ENCODE results near the gene USP22. TPM values are rescaled to one million over a fixed set of nuclear protein-coding genes. Genes with fewer than 3 reads are reported as not detected.

USP22 gene
- total and polyA plus RNA-seq, 10 of the 15 experiments (the other 5 are each of a cell fraction or from before 2014, with no cell fraction given) = 10.8 to 218 (median 98.8) TPM

DNA sequence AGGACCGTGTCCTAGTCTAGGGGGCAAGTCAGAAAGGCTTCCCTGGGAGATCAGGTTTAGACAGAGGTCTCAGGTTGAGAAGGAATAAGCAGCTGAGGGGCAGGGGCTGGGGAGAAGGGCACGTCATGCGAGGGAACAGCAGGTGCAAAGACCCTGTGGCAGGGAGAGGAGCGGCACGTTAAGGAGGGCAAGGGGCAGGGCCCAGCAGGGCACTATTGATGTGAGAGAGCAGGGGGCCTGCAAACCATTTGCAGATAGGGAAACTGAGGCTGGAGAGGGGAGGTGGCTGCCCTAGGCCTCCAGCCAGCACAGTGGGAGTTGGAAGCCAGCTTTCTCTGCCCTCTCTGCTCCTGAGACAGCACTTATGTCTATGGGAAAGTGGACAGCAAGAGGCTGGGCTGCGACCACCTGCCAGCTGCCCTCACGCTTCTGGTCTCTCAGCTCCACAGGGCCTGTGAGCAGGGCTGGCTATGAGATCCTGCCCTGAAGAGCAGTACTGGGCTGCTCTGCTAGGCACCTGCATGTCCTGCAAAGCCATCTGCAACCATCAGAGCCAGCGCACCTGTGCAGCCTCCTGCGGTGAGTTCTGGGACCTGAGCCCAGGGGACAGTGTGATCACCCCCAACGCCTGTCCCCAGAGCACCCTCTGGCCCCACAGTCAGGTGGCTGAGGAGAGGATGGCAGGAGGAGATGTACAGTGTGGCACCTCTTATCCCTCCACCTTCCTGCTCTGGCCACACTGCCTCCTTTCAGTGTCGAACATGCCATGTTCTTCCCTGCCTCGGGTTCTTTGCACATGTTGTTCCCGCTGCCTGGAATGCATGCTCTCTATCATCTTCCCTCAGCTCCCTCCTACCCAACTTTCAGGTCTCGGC lies 61.5 kb downstream of the USP22 start:
- 49% methylated on average over 14 of the region's 14 CpGs for WGBS (ENCODE audit: insufficient coverage, insufficient replicate concordance, low lambda C conversion rate, missing lambda C conversion rate)
- ChIA-PET SMC1A (ENCODE audit: uncharacterized antibody, unreplicated experiment) (no interaction called here), CTCF (no interaction called here), POLR2A (no interaction called here), RAD21 (ENCODE audit: unreplicated experiment) (no interaction called here)
- Histone ChIP-seq H4K20me1 (ENCODE audit: control insufficient read depth, insufficient read depth) (no peaks in the 10 kb centered on the region), H2AFZ (ENCODE audit: control insufficient read depth, low read depth, low read length) (no peak overlapping the region), H3K4me2 (ENCODE audit: control insufficient read depth, insufficient read depth) (no peak overlapping the region), H3K9ac (ENCODE audit: control insufficient read depth, insufficient read depth, low read length) (no peak overlapping the region), H3K27me3 (replicated peaks in 1 of 2; ENCODE audit: control insufficient read depth in 2 of 2, insufficient read depth in 2 of 2, low read length in 1 of 2) (no peaks in the 10 kb centered on the region; a peak in 2 of 4 replicates), H3K27ac (ENCODE audit: control insufficient read depth, insufficient read depth) (no peak overlapping the region), H3K36me3 (ENCODE audit: control insufficient read depth in 2 of 2, insufficient read depth in 2 of 2, low read length in 1 of 2) (no peaks in the 10 kb centered on the region), H3K9me3 (replicated peaks; ENCODE audit: control insufficient read depth, insufficient read depth, low read length) (no peaks in the 10 kb centered on the region), H3K79me2 (ENCODE audit: control insufficient read depth, insufficient read depth, low read length) (no peaks in the 10 kb centered on the region), H3K4me3 (no peak overlapping the region), H3K4me1 (ENCODE audit: control insufficient read depth, insufficient read depth, low read length) (no peaks in the 10 kb centered on the region)
- intact Hi-C loops (cut with micrococcal nuclease; ENCODE audit: unreplicated experiment) (no loop called here), in situ Hi-C loops (cut with MboI) (no loop called here)
- ATAC-seq (no peak), FAIRE-seq (no peak), DNase-seq (ENCODE audit: low read depth, low spot score) (no peak)
- BruUV-seq (replicated peaks) = no TSS peak
- TF ChIP-seq ETV6 (conservative IDR thresholded peaks at IDR 0.05 in 1 of 2, IDR thresholded peaks at IDR 0.05 in 1 of 2; ENCODE audit: borderline replicate concordance in 1 of 2, low read depth in 1 of 2) (no peak), FOXM1 (IDR thresholded peaks at IDR 0.05; ENCODE audit: low read depth, low read length) (no peak), HDAC6 (IDR thresholded peaks at IDR 0.05; ENCODE audit: unreplicated experiment) (no peak), PAX5 (IDR thresholded peaks at IDR 0.05; ENCODE audit: borderline replicate concordance, low read depth, low read length) (no peak), FOXK2 (IDR thresholded peaks at IDR 0.05) (no peak), JUNB (IDR thresholded peaks at IDR 0.05) (no peak), RCOR1 (conservative IDR thresholded peaks at IDR 0.05; ENCODE audit: low read depth, low read length) (no peak)

DNA sequence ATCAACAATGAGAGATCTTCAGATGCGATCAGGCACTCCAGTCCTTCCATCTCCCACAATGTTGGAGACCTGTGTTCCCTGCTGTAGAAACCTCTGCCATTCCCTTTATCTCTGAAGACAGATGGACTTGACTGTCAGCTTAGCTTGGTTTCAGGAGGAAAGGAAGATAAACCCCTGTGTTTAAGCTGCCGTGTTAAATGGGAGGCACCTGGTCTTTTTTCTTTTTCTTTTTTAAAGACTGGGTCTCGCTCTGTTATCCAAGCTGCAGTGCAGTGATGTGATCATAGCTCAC lies 63.1 kb downstream of the USP22 start:
- DNase-seq (ENCODE audit: low read depth, low spot score) = no peak
- Histone ChIP-seq H3K9ac (ENCODE audit: control insufficient read depth, insufficient read depth, low read length) (no peak overlapping the region), H3K4me1 (ENCODE audit: control insufficient read depth, insufficient read depth, low read length) (no peaks in the 10 kb centered on the region), H3K27ac (ENCODE audit: control insufficient read depth, insufficient read depth) (no peak overlapping the region), H3K4me2 (ENCODE audit: control insufficient read depth, insufficient read depth) (no peak overlapping the region), H3K36me3 (ENCODE audit: control insufficient read depth in 2 of 2, insufficient read depth in 2 of 2, low read length in 1 of 2) (no peaks in the 10 kb centered on the region), H3K27me3 (replicated peaks in 1 of 2; ENCODE audit: control insufficient read depth in 2 of 2, insufficient read depth in 2 of 2, low read length in 1 of 2) (no peaks in the 10 kb centered on the region; a peak in 2 of 4 replicates), H3K9me3 (replicated peaks; ENCODE audit: control insufficient read depth, insufficient read depth, low read length) (no peaks in the 10 kb centered on the region), H4K20me1 (ENCODE audit: control insufficient read depth, insufficient read depth) (no peaks in the 10 kb centered on the region), H3K79me2 (ENCODE audit: control insufficient read depth, insufficient read depth, low read length) (no peaks in the 10 kb centered on the region), H2AFZ (ENCODE audit: control insufficient read depth, low read depth, low read length) (no peak overlapping the region), H3K4me3 (no peak overlapping the region)
- FAIRE-seq = no peak
- 8% methylated on average over 3 of the region's 3 CpGs for WGBS (ENCODE audit: insufficient coverage, insufficient replicate concordance, low lambda C conversion rate, missing lambda C conversion rate)
- RAD21 ChIA-PET (ENCODE audit: unreplicated experiment) = interaction anchor here (0.5 kb wide), 1 partner anchor 13 kb away, joined by 4 read pairs; no protein-coding TSS in a partner anchor
- in situ Hi-C loops (cut with MboI) = no loop called here
- intact Hi-C loops (cut with micrococcal nuclease; ENCODE audit: unreplicated experiment) = no loop called here
- no peak for ATAC-seq
- CTCF ChIA-PET = no interaction called here
- SMC1A ChIA-PET (ENCODE audit: uncharacterized antibody, unreplicated experiment) = no interaction called here
- no TSS peak for BruUV-seq (replicated peaks)
- POLR2A ChIA-PET = no interaction called here
- TF ChIP-seq ZNF274 (IDR thresholded peaks at IDR 0.05; ENCODE audit: insufficient read depth, insufficient read length) = no peak
- TF ChIP-seq, protein P1, sequence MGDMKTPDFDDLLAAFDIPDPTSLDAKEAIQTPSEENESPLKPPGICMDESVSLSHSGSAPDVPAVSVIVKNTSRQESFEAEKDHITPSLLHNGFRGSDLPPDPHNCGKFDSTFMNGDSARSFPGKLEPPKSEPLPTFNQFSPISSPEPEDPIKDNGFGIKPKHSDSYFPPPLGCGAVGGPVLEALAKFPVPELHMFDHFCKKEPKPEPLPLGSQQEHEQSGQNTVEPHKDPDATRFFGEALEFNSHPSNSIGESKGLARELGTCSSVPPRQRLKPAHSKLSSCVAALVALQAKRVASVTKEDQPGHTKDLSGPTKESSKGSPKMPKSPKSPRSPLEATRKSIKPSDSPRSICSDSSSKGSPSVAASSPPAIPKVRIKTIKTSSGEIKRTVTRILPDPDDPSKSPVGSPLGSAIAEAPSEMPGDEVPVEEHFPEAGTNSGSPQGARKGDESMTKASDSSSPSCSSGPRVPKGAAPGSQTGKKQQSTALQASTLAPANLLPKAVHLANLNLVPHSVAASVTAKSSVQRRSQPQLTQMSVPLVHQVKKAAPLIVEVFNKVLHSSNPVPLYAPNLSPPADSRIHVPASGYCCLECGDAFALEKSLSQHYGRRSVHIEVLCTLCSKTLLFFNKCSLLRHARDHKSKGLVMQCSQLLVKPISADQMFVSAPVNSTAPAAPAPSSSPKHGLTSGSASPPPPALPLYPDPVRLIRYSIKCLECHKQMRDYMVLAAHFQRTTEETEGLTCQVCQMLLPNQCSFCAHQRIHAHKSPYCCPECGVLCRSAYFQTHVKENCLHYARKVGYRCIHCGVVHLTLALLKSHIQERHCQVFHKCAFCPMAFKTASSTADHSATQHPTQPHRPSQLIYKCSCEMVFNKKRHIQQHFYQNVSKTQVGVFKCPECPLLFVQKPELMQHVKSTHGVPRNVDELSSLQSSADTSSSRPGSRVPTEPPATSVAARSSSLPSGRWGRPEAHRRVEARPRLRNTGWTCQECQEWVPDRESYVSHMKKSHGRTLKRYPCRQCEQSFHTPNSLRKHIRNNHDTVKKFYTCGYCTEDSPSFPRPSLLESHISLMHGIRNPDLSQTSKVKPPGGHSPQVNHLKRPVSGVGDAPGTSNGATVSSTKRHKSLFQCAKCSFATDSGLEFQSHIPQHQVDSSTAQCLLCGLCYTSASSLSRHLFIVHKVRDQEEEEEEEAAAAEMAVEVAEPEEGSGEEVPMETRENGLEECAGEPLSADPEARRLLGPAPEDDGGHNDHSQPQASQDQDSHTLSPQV (IDR thresholded peaks at IDR 0.05) = no peak
- TF ChIP-seq ZNF207 (IDR thresholded peaks at IDR 0.05; ENCODE audit: borderline replicate concordance) = no peak
- no peak for TF ChIP-seq NFYA (IDR thresholded peaks at IDR 0.05; ENCODE audit: borderline replicate concordance, low read depth, low read length)
- TF ChIP-seq ETV6 (conservative IDR thresholded peaks at IDR 0.05 in 1 of 2, IDR thresholded peaks at IDR 0.05 in 1 of 2; ENCODE audit: borderline replicate concordance in 1 of 2, low read depth in 1 of 2) = no peak
- TF ChIP-seq ZZZ3 (IDR thresholded peaks at IDR 0.05; ENCODE audit: control insufficient read depth, insufficient read length, low read depth) = no peak
